Mesenchymal stem cell (in vitro differentiated cells and primary cell): Measurements from ENCODE around the gene GOLGA5.
"Not testable (repeated sequence)": the region's sequence is repeated elsewhere in the genome, so short reads cannot be mapped to it uniquely, and the experiment has no call there.

Experiments used
- DNase-seq: peaks from one replicate; pipeline ENCODE4 v3.0.0-alpha.2; 2013
- H2AFZ ChIP-seq: one replicate; pipeline ENCODE4 v1.6.1; 2013; ENCODE audit warnings: low read depth, mild to moderate bottlenecking, control low read depth, inconsistent platforms, low read length, moderate library complexity
- H2AK5ac ChIP-seq: 2 replicates; pipeline ENCODE4 v1.6.1; 2013; ENCODE audit warnings: low read length, moderate library complexity, mild to moderate bottlenecking, inconsistent platforms; ENCODE audit not compliant: severe bottlenecking
- H2BK120ac ChIP-seq: one replicate; pipeline ENCODE4 v1.6.1; 2013; ENCODE audit warnings: low read depth, mild to moderate bottlenecking, inconsistent platforms, low read length, moderate library complexity
- H2BK12ac ChIP-seq, 2 experiments: one replicate each; pipeline ENCODE4 v1.6.1; 2013; ENCODE audit warnings: inconsistent platforms in 2 of 2, low read length in 2 of 2, mild to moderate bottlenecking in 2 of 2, moderate library complexity in 2 of 2, control low read depth in 1 of 2
- H2BK15ac ChIP-seq: one replicate; pipeline ENCODE4 v1.6.1; 2013; ENCODE audit warnings: mild to moderate bottlenecking, low read depth, inconsistent platforms; ENCODE audit not compliant: poor library complexity, severe bottlenecking
- H2BK5ac ChIP-seq: 2 replicates; pipeline ENCODE4 v1.6.1; 2013; ENCODE audit warnings: low read depth, mild to moderate bottlenecking, low read length, control low read depth, inconsistent platforms; ENCODE audit not compliant: poor library complexity, severe bottlenecking
- H3K14ac ChIP-seq, 2 experiments: one replicate each; pipeline ENCODE4 v1.6.1; 2013; ENCODE audit warnings: inconsistent platforms in 2 of 2, low read length in 2 of 2, control low read depth in 1 of 2, mild to moderate bottlenecking in 1 of 2, moderate library complexity in 1 of 2
- H3K18ac ChIP-seq, 2 experiments: one replicate each; pipeline ENCODE4 v1.6.1; 2013; ENCODE audit warnings: inconsistent platforms in 2 of 2, low read length in 2 of 2, control low read depth in 1 of 2, low read depth in 1 of 2, mild to moderate bottlenecking in 1 of 2
- H3K23ac ChIP-seq, 2 experiments: one replicate each; pipeline ENCODE4 v1.6.1; 2013; ENCODE audit warnings: inconsistent platforms in 2 of 2, low read length in 2 of 2, mild to moderate bottlenecking in 2 of 2, moderate library complexity in 2 of 2, control low read depth in 1 of 2
- H3K27ac ChIP-seq: 2 replicates; pipeline ENCODE4 v1.5.1; 2013; ENCODE audit warnings: mild to moderate bottlenecking, moderate library complexity, low read length, control low read depth, inconsistent platforms; ENCODE audit not compliant: poor library complexity, severe bottlenecking
- H3K27me3 ChIP-seq, 2 experiments: 2 replicates each; pipeline versions ENCODE4 v1.6.1 to v1.7.0; 2013; ENCODE audit warnings: low read length in 2 of 2, mild to moderate bottlenecking in 2 of 2, moderate library complexity in 2 of 2, control low read depth in 1 of 2, inconsistent platforms in 1 of 2; ENCODE audit not compliant: control insufficient read depth in 1 of 2, insufficient read depth in 1 of 2
- H3K36me3 ChIP-seq, 2 experiments: 2 replicates each; pipeline versions ENCODE4 v1.6.1 to v1.7.0; 2013; ENCODE audit warnings: low read length in 2 of 2, control low read depth in 1 of 2, inconsistent platforms in 1 of 2, low read depth in 1 of 2, mild to moderate bottlenecking in 1 of 2; ENCODE audit not compliant: insufficient read depth in 2 of 2, control insufficient read depth in 1 of 2
- H3K4ac ChIP-seq, 2 experiments: one replicate each; pipeline ENCODE4 v1.6.1; 2013; ENCODE audit warnings: inconsistent platforms in 2 of 2, low read length in 2 of 2, mild to moderate bottlenecking in 2 of 2, moderate library complexity in 2 of 2, control low read depth in 1 of 2, low read depth in 1 of 2
- H3K4me1 ChIP-seq: 2 replicates; pipeline ENCODE4 v1.6.1; 2013; ENCODE audit warnings: low read depth, low read length, control low read depth; ENCODE audit not compliant: control insufficient read depth, insufficient read depth
- H3K4me2 ChIP-seq: 2 replicates; pipeline ENCODE4 v1.6.1; 2013; ENCODE audit warnings: low read length, mild to moderate bottlenecking, inconsistent platforms; ENCODE audit not compliant: poor library complexity, severe bottlenecking
- H3K4me3 ChIP-seq, 2 experiments: 2 replicates each; pipeline versions ENCODE4 v1.5.1 to v1.7.0; 2013; ENCODE audit warnings: low read length in 2 of 2, mild to moderate bottlenecking in 2 of 2, control low read depth in 1 of 2, low read depth in 1 of 2; ENCODE audit not compliant: insufficient read depth in 1 of 2
- H3K79me1 ChIP-seq: replicated peaks from 2 replicates; pipeline ENCODE4 v1.6.1; 2013; ENCODE audit warnings: mild to moderate bottlenecking, control low read depth, low read length, inconsistent platforms; ENCODE audit not compliant: poor library complexity, severe bottlenecking
- H3K9ac ChIP-seq: 2 replicates; pipeline ENCODE4 v1.7.0; 2013; ENCODE audit warnings: mild to moderate bottlenecking, low read length, moderate library complexity
- H3K9me3 ChIP-seq: 2 replicates; pipeline ENCODE4 v1.7.0; 2013; ENCODE audit warnings: mild to moderate bottlenecking, low read length; ENCODE audit not compliant: control insufficient read depth
- H4K8ac ChIP-seq: one replicate; pipeline ENCODE4 v1.6.1; 2013; ENCODE audit warnings: inconsistent platforms, mild to moderate bottlenecking, low read length, moderate library complexity
- H4K91ac ChIP-seq: one replicate; pipeline ENCODE4 v1.6.1; 2013; ENCODE audit warnings: mild to moderate bottlenecking, low read length, inconsistent platforms
- WGBS: methylation state at CpG from one replicate; pipeline ENCODE4 v1.1.7; 2013; ENCODE audit warnings: mixed read lengths; 5-methylcytosine and 5-hydroxymethylcytosine counted together

The GOLGA5 gene

DNA sequence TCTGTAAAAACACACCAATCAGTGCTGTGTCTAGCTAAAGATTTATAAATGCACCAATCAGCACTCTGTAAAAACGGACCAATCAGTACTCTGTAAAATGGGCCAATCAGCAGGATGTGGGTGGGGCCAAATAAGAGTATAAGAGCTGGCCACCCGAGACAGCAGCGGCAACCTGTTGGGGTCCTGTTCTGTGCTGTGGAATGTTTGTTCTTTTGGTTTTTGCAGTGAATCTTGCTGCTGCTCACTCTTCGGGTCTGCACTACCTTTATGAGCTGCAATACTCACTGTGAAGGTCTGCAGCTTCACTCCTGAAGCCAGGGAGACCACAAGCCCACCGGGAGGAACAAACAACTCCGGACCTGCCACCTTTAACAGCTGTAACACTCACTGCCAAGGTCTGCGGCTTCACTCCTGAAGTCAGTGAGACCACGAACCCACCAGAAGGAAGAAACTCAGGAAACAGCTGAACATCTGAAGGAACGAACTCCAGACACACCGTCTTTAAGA, 43.8 kb upstream of the GOLGA5 start:
- H2BK5ac ChIP-seq, H3K9ac ChIP-seq, DNase-seq, H2AK5ac ChIP-seq, H3K4me2 ChIP-seq, H3K9me3 ChIP-seq, H3K36me3 ChIP-seq, H3K14ac ChIP-seq, H3K4me1 ChIP-seq, H2BK15ac ChIP-seq, H2AFZ ChIP-seq, H4K8ac ChIP-seq, H3K23ac ChIP-seq, H3K4ac ChIP-seq, H3K18ac ChIP-seq, H2BK12ac ChIP-seq, H3K4me3 ChIP-seq, H2BK120ac ChIP-seq, H3K27ac ChIP-seq, H3K79me1 ChIP-seq, H4K91ac ChIP-seq: not testable (repeated sequence)
- H3K27me3 ChIP-seq = peaks cover 10 to 14% of the 10 kb centered on the region in 2 experiments
- WGBS = 88% methylated on average over 10 of the region's 10 CpGs

DNA sequence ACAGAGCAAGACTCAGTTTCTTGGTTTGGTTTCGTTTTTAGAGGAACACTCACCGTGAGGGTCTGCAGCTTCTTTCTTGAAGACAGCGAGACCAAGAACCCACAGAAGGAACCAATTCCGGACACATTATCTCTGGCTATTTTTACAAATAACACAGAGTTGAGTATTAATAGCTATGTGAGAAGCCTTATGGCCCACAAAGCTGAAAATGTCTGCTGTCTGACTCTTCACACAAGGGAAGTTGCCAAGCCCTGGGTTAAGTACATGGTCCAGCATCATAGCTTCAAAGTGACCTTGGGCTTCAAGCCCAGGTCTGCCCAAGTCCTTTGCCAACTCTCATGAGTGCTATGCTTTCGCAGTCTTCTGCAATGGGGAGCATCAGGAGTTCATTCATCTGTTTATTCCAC, 43.1 kb upstream of the GOLGA5 start:
- no peak overlapping the region for H2BK15ac ChIP-seq
- no peaks in the 10 kb centered on the region for H3K36me3 ChIP-seq
- no peak overlapping the region for H2BK12ac ChIP-seq
- H3K18ac ChIP-seq = no peak overlapping the region
- H3K27ac ChIP-seq = no peak overlapping the region
- H4K8ac ChIP-seq = no peak overlapping the region
- DNase-seq = no peak
- no peak overlapping the region for H4K91ac ChIP-seq
- H3K9me3 ChIP-seq = no peaks in the 10 kb centered on the region
- no peak overlapping the region for H2AFZ ChIP-seq
- no peak overlapping the region for H3K9ac ChIP-seq
- H3K4me1 ChIP-seq = peaks cover 4% of the 10 kb centered on the region
- no peak overlapping the region for H2AK5ac ChIP-seq
- peak overlapping the region in 1 of 2 experiments; percentile 36 for H3K23ac ChIP-seq
- no peak overlapping the region for H3K4ac ChIP-seq
- H2BK120ac ChIP-seq = no peak overlapping the region
- WGBS = 79% methylated on average over 1 of the region's 5 CpGs
- peaks cover 2% of the 10 kb centered on the region for H3K79me1 ChIP-seq
- H3K27me3 ChIP-seq = peaks cover 10 to 14% of the 10 kb centered on the region in 2 experiments
- no peak overlapping the region for H3K4me3 ChIP-seq
- H2BK5ac ChIP-seq = no peak overlapping the region
- no peak overlapping the region for H3K4me2 ChIP-seq
- no peak overlapping the region for H3K14ac ChIP-seq

DNA sequence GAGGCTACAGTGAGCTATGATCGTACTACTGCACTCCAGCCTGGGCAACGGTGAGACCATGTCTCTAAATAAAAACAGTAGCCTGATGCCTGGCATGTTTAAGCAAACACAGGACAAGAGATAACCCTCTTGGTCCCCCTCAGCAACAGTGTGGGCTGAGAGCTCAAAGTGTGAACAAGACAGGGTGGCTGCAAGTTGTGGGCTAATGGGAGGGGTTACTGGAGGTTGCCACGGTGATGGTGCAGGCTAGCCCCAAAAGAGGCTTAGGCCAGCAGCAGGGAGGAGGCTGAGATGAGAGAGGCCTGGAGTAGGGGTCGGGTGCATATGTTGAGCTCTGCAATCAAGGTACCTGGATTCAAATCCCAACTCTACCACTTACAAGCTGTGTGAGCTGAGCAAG, 42.3 kb upstream of the GOLGA5 start:
- Histone ChIP-seq H3K4me3 (no peak overlapping the region), H2BK120ac (no peak overlapping the region), H2BK12ac (no peak overlapping the region), H3K23ac (no peak overlapping the region), H3K27me3 (peaks cover 10 to 14% of the 10 kb centered on the region in 2 experiments), H3K79me1 (peaks cover 2% of the 10 kb centered on the region), H2BK15ac (no peak overlapping the region), H2BK5ac (no peak overlapping the region), H3K4me2 (no peak overlapping the region), H3K9me3 (no peaks in the 10 kb centered on the region), H3K14ac (no peak overlapping the region), H3K4ac (no peak overlapping the region), H3K9ac (no peak overlapping the region), H3K36me3 (no peaks in the 10 kb centered on the region), H2AK5ac (no peak overlapping the region), H3K4me1 (peaks cover 4% of the 10 kb centered on the region), H4K91ac (no peak overlapping the region), H4K8ac (no peak overlapping the region), H3K27ac (no peak overlapping the region), H3K18ac (no peak overlapping the region), H2AFZ (no peak overlapping the region)
- no peak for DNase-seq
- 92% methylated on average over 3 of the region's 4 CpGs for WGBS

DNA sequence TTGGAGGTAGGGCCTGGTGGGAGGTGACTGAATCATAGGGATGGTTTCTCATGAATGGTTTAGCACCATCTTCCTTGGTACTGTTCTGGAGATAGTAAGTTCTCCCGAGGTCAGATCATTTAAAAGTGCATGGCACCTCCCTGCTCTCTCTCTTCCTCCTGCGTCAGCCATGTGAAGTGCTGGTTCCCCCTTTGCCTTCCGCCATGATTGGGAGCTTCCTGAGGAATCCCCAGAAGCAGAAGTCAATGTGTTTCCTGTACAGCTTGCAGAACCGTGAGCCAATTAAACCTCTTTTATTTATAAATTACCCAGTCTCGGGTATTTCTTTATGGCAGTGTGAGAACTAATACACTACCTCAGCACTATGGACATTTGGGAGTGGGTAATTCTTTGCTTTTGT, 40.9 kb upstream of the GOLGA5 start:
- Histone ChIP-seq H2BK120ac (no peak overlapping the region), H3K4me2 (no peak overlapping the region), H2AFZ (no peak overlapping the region), H3K27ac (no peak overlapping the region), H3K36me3 (no peaks in the 10 kb centered on the region), H4K8ac (no peak overlapping the region), H3K4me1 (no peaks in the 10 kb centered on the region), H3K14ac (no peak overlapping the region), H2BK5ac (no peak overlapping the region), H4K91ac (no peak overlapping the region), H3K79me1 (no peaks in the 10 kb centered on the region), H2BK15ac (no peak overlapping the region), H3K27me3 (peaks cover 10 to 14% of the 10 kb centered on the region in 2 experiments), H3K4me3 (no peak overlapping the region), H3K9me3 (no peaks in the 10 kb centered on the region), H3K23ac (no peak overlapping the region), H2BK12ac (no peak overlapping the region), H3K4ac (no peak overlapping the region), H3K9ac (no peak overlapping the region), H3K18ac (no peak overlapping the region), H2AK5ac (no peak overlapping the region)
- WGBS = 84% methylated on average over 3 of the region's 5 CpGs
- DNase-seq = no peak
